ENCODE results near the gene EBPL. TPM values are rescaled to one million over a fixed set of nuclear protein-coding genes. Genes with fewer than 3 reads are reported as not detected.

The EBPL gene
- total and polyA plus RNA-seq, 8 donors: 36.5 to 307 (median 65.1) TPM

DNA sequence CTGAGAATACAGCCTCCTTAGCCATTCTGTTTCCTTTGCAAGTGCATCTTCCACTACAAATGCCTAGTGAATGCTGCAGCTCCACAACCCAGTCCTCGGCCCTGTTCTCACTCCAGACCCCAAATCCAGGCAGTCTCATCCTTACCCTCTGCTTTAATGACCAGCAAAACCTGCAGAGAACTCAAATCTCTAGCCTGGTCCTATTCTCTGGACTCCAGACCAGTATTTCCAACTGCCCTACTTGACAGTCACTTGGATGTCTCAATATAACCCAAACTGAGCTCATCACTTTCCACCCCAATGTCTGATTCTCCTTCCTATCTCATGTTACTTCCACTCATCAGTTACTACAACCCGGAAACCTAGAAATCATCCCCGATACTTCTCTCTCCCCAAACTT lies 2.6 kb upstream of the EBPL start:
- Histone ChIP-seq H3K4me3 (no peak overlapping the region), H3K36me3 (peaks cover 0 to 9% (median 2%) of the 10 kb centered on the region in 4 donors), H3K27me3 (no peaks in the 10 kb centered on the region), H3K27ac (no peak overlapping the region), H3K9me3 (no peaks in the 10 kb centered on the region), H3K4me1 (peaks cover 16 to 28% (median 19%) of the 10 kb centered on the region in 4 donors)
- WGBS, 5 donors: 88 to 95% (median 92%) methylated on average over 3 of the region's 3 CpGs
- TF ChIP-seq EP300 (IDR thresholded peaks at IDR 0.05) (no peak), POLR2AphosphoS5 (IDR thresholded peaks at IDR 0.05) (no peak), POLR2A (IDR thresholded peaks at IDR 0.05) (no peak)
- TF ChIP-seq, protein P1, sequence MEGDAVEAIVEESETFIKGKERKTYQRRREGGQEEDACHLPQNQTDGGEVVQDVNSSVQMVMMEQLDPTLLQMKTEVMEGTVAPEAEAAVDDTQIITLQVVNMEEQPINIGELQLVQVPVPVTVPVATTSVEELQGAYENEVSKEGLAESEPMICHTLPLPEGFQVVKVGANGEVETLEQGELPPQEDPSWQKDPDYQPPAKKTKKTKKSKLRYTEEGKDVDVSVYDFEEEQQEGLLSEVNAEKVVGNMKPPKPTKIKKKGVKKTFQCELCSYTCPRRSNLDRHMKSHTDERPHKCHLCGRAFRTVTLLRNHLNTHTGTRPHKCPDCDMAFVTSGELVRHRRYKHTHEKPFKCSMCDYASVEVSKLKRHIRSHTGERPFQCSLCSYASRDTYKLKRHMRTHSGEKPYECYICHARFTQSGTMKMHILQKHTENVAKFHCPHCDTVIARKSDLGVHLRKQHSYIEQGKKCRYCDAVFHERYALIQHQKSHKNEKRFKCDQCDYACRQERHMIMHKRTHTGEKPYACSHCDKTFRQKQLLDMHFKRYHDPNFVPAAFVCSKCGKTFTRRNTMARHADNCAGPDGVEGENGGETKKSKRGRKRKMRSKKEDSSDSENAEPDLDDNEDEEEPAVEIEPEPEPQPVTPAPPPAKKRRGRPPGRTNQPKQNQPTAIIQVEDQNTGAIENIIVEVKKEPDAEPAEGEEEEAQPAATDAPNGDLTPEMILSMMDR (IDR thresholded peaks at IDR 0.05): no peak
- no peak for DNase-seq
- intact Hi-C loops (cut with DNase I; ENCODE audit: low total_unique reads): no loop called here

DNA sequence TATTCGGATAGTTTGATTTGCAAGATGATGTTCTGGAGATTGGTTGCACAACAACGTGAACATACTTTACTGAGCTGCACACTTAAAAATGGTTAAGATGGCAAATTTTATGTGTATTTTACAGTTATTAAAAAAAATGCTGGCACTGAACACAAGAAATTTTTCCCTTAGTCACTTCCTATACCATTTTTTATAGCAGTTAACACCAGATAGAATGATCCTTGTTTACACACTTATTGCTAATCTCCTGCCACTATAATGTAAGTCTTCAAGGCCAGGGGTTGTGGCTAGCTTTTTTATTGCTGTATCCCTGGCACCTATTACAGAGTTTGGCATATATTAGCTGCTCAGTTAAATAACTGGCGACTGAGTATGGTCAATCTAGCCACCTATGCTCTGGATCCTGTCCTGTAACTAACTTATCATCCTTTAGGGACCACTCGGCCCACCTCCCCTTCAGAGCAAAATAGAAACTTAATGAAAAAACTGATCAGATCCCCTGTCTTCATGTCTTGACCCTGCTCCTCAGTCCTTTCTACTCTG lies 2.0 kb upstream of the EBPL start:
- TF ChIP-seq EP300 (IDR thresholded peaks at IDR 0.05) (no peak), POLR2A (IDR thresholded peaks at IDR 0.05) (no peak), POLR2AphosphoS5 (IDR thresholded peaks at IDR 0.05) (no peak)
- TF ChIP-seq, protein P1 (IDR thresholded peaks at IDR 0.05): no peak
- Histone ChIP-seq H3K36me3 (peaks cover 0 to 9% (median 2%) of the 10 kb centered on the region in 4 donors), H3K4me3 (no peak overlapping the region), H3K4me1 (peaks cover 16 to 28% (median 20%) of the 10 kb centered on the region in 4 donors), H3K27ac (no peak overlapping the region), H3K9me3 (no peaks in the 10 kb centered on the region), H3K27me3 (no peaks in the 10 kb centered on the region)
- 71 to 82% (median 79%) methylated on average over 4 of the region's 4 CpGs for WGBS, 5 donors
- DNase-seq: no peak
- intact Hi-C loops (cut with DNase I; ENCODE audit: low total_unique reads): no loop called here

DNA sequence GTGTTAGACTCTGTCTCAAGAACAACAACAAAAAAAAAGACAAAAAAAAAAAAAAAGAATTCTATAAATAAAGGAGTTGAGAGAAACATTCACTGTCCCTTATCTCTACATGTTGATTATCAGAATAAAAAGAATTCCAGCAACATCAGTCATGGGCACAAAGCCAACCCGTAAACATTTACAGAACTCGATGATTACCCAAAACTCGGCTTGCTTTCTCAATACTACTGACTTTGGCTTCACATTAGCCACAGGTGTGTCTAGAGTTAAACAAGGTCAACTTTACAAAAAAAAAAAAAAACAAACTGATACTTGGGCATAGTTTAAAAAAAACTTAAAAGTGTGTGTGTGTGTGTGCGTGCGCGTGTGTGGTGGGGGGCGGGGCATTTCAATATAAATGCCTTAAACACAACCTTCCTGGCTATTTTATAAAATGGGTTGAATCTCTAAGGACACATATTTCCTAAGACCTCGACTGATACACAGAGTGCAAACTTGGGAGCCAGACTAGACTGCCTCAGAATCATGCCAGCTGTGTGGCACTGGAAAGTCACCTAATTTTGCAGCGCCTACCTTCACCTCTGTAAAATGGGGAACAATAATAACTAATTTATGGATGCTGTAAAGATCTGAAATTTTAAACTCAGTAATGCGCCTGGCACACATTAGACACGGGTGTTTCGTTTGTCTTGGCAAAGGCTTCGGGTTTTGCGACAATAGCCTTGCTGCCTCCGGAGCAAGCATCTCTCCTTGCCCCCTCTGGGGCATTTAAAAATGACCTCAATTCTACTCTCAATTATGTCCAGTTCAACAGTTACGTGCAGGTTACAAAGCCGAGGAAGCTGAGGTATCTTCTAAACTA lies 922 bp downstream of the EBPL start:
- intact Hi-C loops (cut with DNase I; ENCODE audit: low total_unique reads): no loop called here
- Histone ChIP-seq H3K4me3 (peak overlapping the region; percentile 80 to 89 (median 84)), H3K27ac (peak overlapping the region; percentile 78 to 94 (median 89)), H3K9me3 (no peaks in the 10 kb centered on the region), H3K36me3 (peaks cover 0 to 28% (median 19%) of the 10 kb centered on the region in 4 donors), H3K27me3 (no peaks in the 10 kb centered on the region), H3K4me1 (peaks cover 16 to 28% (median 20%) of the 10 kb centered on the region in 4 donors)
- WGBS, 5 donors: 3 to 7% (median 5%) methylated on average over 15 to 17 of the region's 17 CpGs
- TF ChIP-seq POLR2AphosphoS5 (IDR thresholded peaks at IDR 0.05) (no peak), EP300 (IDR thresholded peaks at IDR 0.05) (no peak)
- DNase-seq: peak; percentile 35 to 70

DNA sequence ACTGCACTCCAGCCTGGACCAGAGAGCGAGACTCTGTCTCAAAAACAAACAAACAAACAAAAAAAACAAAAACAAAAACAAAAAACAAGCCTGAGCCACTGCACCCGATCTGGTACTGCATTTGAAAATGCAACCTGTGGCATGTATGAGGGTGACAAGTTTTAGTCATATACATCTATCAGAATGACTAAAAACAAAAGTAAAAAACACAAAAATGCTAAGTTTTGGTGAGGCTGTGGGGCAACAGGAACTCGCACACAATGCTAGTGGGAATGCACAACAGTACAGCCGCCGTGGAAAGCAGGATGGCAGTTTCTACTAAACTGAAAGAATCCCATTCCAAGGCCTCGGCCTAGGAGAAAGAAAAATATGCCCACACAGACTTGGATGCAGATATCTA lies 7.8 kb downstream of the EBPL start:
- Histone ChIP-seq H3K9me3 (no peaks in the 10 kb centered on the region), H3K27ac (no peak overlapping the region), H3K36me3 (peaks cover 0 to 39% (median 22%) of the 10 kb centered on the region in 4 donors), H3K27me3 (no peaks in the 10 kb centered on the region), H3K4me3 (no peak overlapping the region), H3K4me1 (no peaks in the 10 kb centered on the region)
- WGBS, 5 donors: 80 to 94% (median 87%) methylated on average over 6 of the region's 6 CpGs
- no peak for DNase-seq
- intact Hi-C loops (cut with DNase I; ENCODE audit: low total_unique reads): loop anchor here (10.0 kb wide), 1 partner anchor 101 kb away; no protein-coding TSS in a partner anchor
- no peak for TF ChIP-seq EP300 (IDR thresholded peaks at IDR 0.05)
- TF ChIP-seq, protein P1 (IDR thresholded peaks at IDR 0.05): no peak
